LNCaP clone FGC (cell line): ENCODE results near the gene ZNF79.

Experiments
- DNase-seq: peaks from one replicate; pipeline ENCODE4 v3.0.0-alpha.2; 2011; ENCODE audit warnings: low read depth
- H3K4me3 ChIP-seq: 2 replicates; pipeline ENCODE4 v1.5.1; 2011; ENCODE audit warnings: mild to moderate bottlenecking, low read depth, low read length, control low read depth
- TF ChIP-seq, protein P1 (sequence below): IDR thresholded peaks from 2 replicates; pipeline ENCODE4 v1.5.1; 2012; ENCODE audit warnings: mild to moderate bottlenecking; ENCODE audit not compliant: control insufficient read depth, insufficient read depth; ENCODE audit errors: extremely low read depth

ZNF79 gene

DNA sequence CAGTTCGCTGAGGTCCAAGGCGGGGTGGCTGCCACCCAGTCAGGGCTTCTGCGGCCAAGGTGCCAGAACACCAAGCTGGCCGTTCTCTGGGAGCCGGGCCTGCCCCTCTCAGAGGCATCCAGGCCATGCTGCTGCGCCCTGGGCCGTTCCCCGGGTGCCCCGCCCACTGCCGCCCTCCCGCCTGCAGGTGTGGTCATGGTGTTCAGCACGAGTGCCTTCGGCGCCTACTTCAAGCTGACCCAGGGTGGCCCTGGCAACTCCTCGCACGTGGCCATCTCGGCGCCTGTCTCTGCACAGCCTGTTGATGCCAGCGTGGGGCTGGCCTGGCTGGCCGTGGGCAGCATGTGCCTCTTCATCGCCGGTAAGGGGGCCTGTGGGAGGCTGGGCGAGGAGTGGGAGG is 19.6 kb upstream of the ZNF79 start:
- H3K4me3 ChIP-seq = no peak overlapping the region
- TF ChIP-seq, protein P1, sequence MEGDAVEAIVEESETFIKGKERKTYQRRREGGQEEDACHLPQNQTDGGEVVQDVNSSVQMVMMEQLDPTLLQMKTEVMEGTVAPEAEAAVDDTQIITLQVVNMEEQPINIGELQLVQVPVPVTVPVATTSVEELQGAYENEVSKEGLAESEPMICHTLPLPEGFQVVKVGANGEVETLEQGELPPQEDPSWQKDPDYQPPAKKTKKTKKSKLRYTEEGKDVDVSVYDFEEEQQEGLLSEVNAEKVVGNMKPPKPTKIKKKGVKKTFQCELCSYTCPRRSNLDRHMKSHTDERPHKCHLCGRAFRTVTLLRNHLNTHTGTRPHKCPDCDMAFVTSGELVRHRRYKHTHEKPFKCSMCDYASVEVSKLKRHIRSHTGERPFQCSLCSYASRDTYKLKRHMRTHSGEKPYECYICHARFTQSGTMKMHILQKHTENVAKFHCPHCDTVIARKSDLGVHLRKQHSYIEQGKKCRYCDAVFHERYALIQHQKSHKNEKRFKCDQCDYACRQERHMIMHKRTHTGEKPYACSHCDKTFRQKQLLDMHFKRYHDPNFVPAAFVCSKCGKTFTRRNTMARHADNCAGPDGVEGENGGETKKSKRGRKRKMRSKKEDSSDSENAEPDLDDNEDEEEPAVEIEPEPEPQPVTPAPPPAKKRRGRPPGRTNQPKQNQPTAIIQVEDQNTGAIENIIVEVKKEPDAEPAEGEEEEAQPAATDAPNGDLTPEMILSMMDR = no peak
- DNase-seq = no peak

GRCh38 chr9:127405344-127406125 is 18.6 kb upstream of the ZNF79 start:
- H3K4me3 ChIP-seq = no peak overlapping the region
- TF ChIP-seq, protein P1 = no peak
- DNase-seq = no peak

DNA sequence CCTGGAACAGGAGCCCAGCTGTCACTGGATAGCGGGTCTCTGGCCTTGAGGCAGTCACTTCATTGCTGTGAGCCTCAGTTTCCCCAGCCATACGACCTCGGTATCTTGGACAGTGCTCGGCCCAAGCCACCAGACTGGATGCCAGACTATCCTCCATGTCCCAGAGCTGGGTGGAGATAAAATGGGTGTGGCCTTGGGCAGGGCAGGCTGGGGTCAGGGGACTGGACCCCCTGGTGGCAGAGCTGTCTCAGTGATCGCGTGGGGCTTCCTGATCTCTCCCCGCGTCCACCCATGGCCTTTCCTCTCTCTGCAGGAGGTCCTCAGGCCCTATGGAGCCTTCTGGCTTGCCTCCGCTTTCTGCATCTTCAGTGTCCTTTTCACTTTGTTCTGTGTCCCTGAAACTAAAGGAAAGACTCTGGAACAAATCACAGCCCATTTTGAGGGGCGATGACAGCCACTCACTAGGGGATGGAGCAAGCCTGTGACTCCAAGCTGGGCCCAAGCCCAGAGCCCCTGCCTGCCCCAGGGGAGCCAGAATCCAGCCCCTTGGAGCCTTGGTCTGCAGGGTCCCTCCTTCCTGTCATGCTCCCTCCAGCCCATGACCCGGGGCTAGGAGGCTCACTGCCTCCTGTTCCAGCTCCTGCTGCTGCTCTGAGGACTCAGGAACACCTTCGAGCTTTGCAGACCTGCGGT is 17.2 kb upstream of the ZNF79 start:
- DNase-seq = no peak
- TF ChIP-seq, protein P1 = no peak
- peak overlapping the region; percentile 30; the same call in 1 of the 2 replicates for H3K4me3 ChIP-seq

- TF ChIP-seq, protein P1 = no peak
- peak; percentile 86 for DNase-seq
- peak overlapping the region; percentile 30; the same call in 1 of the 2 replicates for H3K4me3 ChIP-seq
These were observed 16.7 kb upstream of the ZNF79 start for GRCh38 chr9:127407492-127407843.

- DNase-seq = no peak
- no peak overlapping the region for H3K4me3 ChIP-seq
- TF ChIP-seq, protein P1 = no peak
These were observed 13.1 kb upstream of the ZNF79 start for GRCh38 chr9:127411122-127411521.

- DNase-seq = no peak
- H3K4me3 ChIP-seq = no peak overlapping the region
- TF ChIP-seq, protein P1 = no peak
These were observed 9.0 kb upstream of the ZNF79 start for GRCh38 chr9:127415141-127415540.

- no peak for DNase-seq
- no peak overlapping the region for H3K4me3 ChIP-seq
- TF ChIP-seq, protein P1 = no peak
These were observed 8.5 kb upstream of the ZNF79 start for GRCh38 chr9:127415657-127416056.
